Type B pancreatic cell (in vitro differentiated cells): ENCODE measurements around the gene UBALD1. TPM values are rescaled to one million over a fixed set of nuclear protein-coding genes. Genes with fewer than 3 reads are reported as not detected.

Source experiments
- DNase-seq: peaks from one replicate; pipeline ENCODE4 v3.0.0; 2021; ENCODE audit warnings: mixed read lengths; ENCODE audit not compliant: unreplicated experiment; ENCODE audit errors: extremely low spot score
- H3K27ac Mint-ChIP-seq: 2 replicates; pipeline ENCODE4 v1.8.0; 2021; ENCODE audit warnings: mild to moderate bottlenecking, mixed read lengths
- H3K27me3 Mint-ChIP-seq: 2 replicates; pipeline ENCODE4 v1.8.0; 2021; ENCODE audit warnings: mixed read lengths
- H3K36me3 Mint-ChIP-seq: 2 replicates; pipeline ENCODE4 v1.8.0; 2021; ENCODE audit warnings: mixed read lengths
- H3K4me1 Mint-ChIP-seq: one replicate; pipeline ENCODE4 v1.8.0; 2021; ENCODE audit warnings: mixed read lengths; ENCODE audit not compliant: unreplicated experiment
- H3K4me3 Mint-ChIP-seq: 2 replicates; pipeline ENCODE4 v1.8.0; 2021; ENCODE audit warnings: mild to moderate bottlenecking, mixed read lengths
- H3K9me3 Mint-ChIP-seq: 2 replicates; pipeline ENCODE4 v1.8.0; 2021; ENCODE audit warnings: mixed read lengths
- total RNA-seq: library from RNA; stranded (reverse); gene quantifications from 2 replicates; pipeline ENCODE4 v1.2.1, GENCODE V29; 2021; ENCODE audit warnings: low replicate concordance
- TF ChIP-seq, protein P1 (sequence below): fragments of 200-600 bp; sonication (generic); conservative IDR thresholded peaks from 2 replicates; pipeline ENCODE4 v1.5.0; 2021; ENCODE audit warnings: antibody characterized with exemption, mild to moderate bottlenecking

Gene UBALD1
- total RNA-seq, 1 donor from 2014 or later = 49.2 TPM

DNA sequence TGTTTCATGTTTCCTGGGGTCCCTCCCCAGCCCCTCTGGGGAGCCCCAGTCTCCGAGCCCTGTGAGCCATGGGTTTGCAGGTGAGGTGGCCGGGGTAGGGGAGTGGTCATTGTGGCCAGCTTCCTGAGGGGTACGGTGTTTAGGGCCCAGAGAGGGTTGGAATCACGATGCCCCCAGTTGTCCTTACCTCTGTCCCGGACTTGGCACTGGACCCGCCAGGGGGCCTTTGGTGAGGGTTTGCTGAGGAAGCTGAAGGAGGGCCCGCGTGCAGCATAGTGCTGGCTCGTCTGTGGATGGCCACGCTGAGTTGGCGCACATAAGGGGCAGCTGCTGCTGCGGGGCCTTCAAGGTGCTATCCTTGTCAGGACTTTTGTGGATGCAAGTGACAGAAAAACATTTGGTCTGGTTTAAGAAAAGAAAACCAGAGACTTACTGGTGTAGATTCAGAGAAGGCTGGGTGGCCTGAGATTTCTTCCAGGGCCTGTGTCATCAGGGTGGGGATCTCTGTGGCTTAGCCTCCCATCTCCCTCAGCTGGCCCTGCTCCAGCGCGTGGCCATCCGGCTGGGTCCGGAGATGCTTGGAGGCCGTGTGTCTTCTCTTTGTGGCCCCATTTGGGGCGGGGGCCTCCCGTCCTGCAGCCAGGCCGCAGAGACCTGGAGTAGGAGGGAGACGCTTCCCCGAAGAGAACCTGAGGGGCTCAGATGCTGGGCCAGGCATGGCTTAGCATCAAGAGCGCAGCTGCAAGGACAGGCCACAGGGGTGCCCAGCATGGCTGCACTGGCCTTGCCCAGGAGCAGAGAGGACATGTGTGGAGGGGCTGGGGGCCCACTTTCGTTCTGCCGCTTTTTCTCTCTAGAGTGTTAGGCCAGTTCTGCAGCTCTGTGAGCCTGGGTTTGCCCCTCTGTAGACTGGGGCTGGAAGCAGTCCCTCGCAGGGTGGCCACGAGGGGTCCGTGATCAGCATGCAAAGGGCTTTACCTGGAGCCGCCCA, 45.0 kb upstream of the UBALD1 start:
- Mint-ChIP-seq H3K4me1 (peaks cover 8% of the 10 kb centered on the region), H3K9me3 (no peaks in the 10 kb centered on the region), H3K27ac (peak overlapping the region; percentile 46), H3K4me3 (no peak overlapping the region), H3K27me3 (no peaks in the 10 kb centered on the region), H3K36me3 (no peaks in the 10 kb centered on the region)
- no peak for DNase-seq
- TF ChIP-seq, protein P1, sequence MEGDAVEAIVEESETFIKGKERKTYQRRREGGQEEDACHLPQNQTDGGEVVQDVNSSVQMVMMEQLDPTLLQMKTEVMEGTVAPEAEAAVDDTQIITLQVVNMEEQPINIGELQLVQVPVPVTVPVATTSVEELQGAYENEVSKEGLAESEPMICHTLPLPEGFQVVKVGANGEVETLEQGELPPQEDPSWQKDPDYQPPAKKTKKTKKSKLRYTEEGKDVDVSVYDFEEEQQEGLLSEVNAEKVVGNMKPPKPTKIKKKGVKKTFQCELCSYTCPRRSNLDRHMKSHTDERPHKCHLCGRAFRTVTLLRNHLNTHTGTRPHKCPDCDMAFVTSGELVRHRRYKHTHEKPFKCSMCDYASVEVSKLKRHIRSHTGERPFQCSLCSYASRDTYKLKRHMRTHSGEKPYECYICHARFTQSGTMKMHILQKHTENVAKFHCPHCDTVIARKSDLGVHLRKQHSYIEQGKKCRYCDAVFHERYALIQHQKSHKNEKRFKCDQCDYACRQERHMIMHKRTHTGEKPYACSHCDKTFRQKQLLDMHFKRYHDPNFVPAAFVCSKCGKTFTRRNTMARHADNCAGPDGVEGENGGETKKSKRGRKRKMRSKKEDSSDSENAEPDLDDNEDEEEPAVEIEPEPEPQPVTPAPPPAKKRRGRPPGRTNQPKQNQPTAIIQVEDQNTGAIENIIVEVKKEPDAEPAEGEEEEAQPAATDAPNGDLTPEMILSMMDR = no peak

DNA sequence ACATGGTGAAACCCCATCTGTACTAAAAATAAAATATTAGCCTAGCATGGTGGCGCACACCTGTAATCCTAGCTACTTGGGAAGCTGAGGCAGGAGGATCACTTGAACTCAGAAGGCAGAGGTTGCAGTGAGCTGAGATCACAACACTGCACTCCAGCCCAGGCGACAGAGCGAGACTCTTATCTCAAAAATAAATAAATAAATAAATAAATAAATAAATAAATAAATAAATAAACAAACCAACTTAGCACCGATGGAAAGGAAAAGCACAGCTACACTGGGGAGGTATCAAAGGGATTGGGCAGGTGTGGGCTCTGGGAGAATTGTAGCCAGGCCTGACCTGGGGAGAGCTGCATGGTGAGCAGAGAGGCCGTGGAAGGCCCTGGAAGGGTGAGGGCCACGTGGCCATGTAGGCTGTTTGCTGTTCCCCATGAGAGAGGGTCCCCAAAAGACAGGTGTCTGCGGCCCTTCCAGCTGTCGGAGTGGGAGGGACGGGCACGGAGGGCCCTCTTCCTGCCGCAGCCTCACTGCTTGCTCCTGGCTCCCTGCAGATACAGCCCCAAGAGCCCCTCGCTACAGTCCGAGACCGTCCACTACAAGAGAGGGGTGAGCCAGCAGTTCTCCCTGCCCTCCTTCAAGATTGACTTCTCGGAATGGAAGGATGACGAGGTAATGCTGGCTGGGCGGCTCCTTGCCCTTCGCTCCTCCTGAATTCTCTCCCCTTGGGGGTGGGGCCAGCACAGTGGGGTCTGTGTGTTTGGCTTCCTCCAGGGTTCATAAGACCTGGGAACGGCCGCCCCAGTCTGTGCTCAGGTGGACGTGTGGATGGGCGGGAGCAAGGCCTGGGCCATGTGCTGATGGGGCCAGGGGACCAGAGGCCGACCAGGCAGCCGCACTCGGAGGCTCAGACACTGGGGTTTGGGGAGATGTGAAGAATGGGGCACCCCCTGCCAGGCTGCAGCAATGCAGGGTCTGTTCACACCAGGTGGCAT, 42.3 kb upstream of the UBALD1 start:
- no peak for DNase-seq
- Mint-ChIP-seq H3K27ac (no peak overlapping the region), H3K4me1 (no peaks in the 10 kb centered on the region), H3K9me3 (no peaks in the 10 kb centered on the region), H3K27me3 (no peaks in the 10 kb centered on the region), H3K4me3 (no peak overlapping the region), H3K36me3 (no peaks in the 10 kb centered on the region)
- TF ChIP-seq, protein P1 = no peak

DNA sequence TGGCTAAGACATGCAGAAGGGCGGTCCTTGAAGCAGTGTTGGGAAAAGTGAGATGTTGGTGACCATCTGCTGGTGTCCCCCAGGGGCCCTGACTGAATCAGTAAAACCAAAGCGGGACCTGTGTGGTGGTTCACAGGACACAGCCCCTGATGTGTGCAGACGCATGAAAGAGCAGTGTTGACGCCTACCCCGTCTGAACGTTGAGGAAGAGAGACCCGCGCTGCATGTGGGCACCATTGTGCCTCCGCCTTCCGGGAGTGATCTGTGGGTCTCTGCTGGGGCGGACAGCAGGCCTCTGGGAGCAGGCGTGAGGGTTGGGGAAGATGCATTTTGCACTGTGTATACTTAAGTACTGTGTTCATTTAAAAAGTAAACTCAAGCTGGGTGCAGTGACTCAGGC, 41.5 kb upstream of the UBALD1 start:
- H3K27ac Mint-ChIP-seq = no peak overlapping the region
- no peaks in the 10 kb centered on the region for H3K27me3 Mint-ChIP-seq
- TF ChIP-seq, protein P1 = no peak
- no peak overlapping the region for H3K4me3 Mint-ChIP-seq
- DNase-seq = no peak
- no peaks in the 10 kb centered on the region for H3K9me3 Mint-ChIP-seq
- no peaks in the 10 kb centered on the region for H3K4me1 Mint-ChIP-seq
- H3K36me3 Mint-ChIP-seq = no peaks in the 10 kb centered on the region

DNA sequence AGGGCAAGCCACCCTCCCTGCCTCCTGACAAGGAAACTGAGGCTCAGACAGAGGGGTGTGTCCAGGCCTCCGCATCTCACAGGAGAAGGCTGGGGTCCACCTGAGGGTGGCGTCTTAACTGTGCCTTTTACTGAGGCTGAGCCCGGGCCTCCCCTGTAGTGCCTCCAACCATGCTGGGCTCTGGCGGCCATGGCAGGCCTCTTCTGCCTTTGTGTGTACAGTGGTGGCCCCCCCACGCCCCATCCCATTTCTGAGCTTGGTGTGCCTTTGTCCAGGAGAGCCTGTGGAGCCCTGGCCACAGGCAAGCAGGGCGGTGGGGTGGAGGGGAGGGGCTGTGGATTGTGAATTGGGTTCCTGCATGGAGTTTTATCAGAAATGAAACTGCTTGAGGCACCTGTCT, 41.1 kb upstream of the UBALD1 start:
- TF ChIP-seq, protein P1 = no peak
- Mint-ChIP-seq H3K36me3 (no peaks in the 10 kb centered on the region), H3K27ac (no peak overlapping the region), H3K4me3 (no peak overlapping the region), H3K4me1 (no peaks in the 10 kb centered on the region), H3K9me3 (no peaks in the 10 kb centered on the region), H3K27me3 (no peaks in the 10 kb centered on the region)
- DNase-seq = no peak

DNA sequence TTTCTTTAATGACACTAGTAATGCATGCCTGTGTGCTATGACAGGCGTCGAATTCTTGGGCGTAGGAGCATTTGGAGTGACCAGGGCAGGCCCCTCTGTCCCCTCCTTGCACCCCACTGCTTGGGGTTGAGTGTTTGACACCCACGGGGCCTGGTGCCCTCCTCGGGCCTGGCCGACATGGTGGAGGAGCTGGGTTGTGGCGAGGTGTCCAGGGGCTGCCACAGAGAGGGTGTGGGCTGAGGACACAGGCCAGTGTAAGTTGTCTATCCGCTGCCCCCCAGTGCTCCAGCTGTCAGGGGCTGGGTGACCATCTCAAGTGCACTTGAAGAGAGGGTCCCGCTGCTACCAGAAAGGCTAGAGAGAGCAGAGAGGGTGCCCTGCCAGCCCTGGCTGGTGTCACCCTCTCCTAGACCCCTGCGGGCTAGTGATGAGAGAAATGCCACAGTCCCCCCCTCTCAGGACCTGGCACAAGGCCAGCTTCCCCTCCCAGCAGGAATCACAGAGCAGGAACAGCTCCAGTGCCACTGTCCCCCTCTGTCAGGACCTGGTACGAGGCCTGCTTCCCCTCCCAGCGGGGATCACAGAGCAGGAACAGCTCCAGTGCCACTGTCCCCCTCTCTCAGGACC, 40.4 kb upstream of the UBALD1 start:
- peaks cover 4% of the 10 kb centered on the region for H3K36me3 Mint-ChIP-seq
- TF ChIP-seq, protein P1 = no peak
- H3K4me1 Mint-ChIP-seq = no peaks in the 10 kb centered on the region
- no peaks in the 10 kb centered on the region for H3K9me3 Mint-ChIP-seq
- peak overlapping the region; percentile 80 for H3K27ac Mint-ChIP-seq
- DNase-seq = no peak
- H3K4me3 Mint-ChIP-seq = no peak overlapping the region
- H3K27me3 Mint-ChIP-seq = no peaks in the 10 kb centered on the region
